ENCODE data around the gene OR51E1. TPM values are rescaled to one million over a fixed set of nuclear protein-coding genes. Genes with fewer than 3 reads are reported as not detected.

Gene OR51E1
- total RNA-seq, 1 experiment from 2014 or later = not detected

GRCh38 chr11:4642043-4642442 lies 1.7 kb upstream of the OR51E1 start:
- POLR2A ChIA-PET (ENCODE audit: unreplicated experiment) = no interaction called here

GRCh38 chr11:4643076-4643475 lies 706 bp upstream of the OR51E1 start:
- Histone ChIP-seq H3K79me2 (ENCODE audit: low read depth) (no peaks in the 10 kb centered on the region), H4K20me1 (ENCODE audit: insufficient read depth) (no peaks in the 10 kb centered on the region), H2AFZ (no peak overlapping the region), H3K36me3 (ENCODE audit: low read depth) (no peaks in the 10 kb centered on the region), H3F3A (ENCODE audit: insufficient read depth, low read depth) (no peaks in the 10 kb centered on the region), H3K9me2 (ENCODE audit: insufficient read depth) (no peaks in the 10 kb centered on the region), H3K27ac (no peak overlapping the region), H3K4me2 (no peak overlapping the region), H3K4me3 (no peak overlapping the region), H3K4me1 (replicated peaks; ENCODE audit: insufficient read depth) (no peaks in the 10 kb centered on the region), H3K9me3 (ENCODE audit: insufficient read depth, low read depth) (no peaks in the 10 kb centered on the region), H3K27me3 (ENCODE audit: insufficient read depth, low read depth) (peaks cover 14% of the 10 kb centered on the region)
- no peak for DNase-seq
- BruUV-seq (replicated peaks) = no TSS peak
- ChIA-PET CTCF (no interaction called here), POLR2A (ENCODE audit: unreplicated experiment) (no interaction called here)
- intact Hi-C loops (cut with micrococcal nuclease; ENCODE audit: unreplicated experiment) = no loop called here
- TF ChIP-seq EZH2 (IDR thresholded peaks at IDR 0.05; ENCODE audit: low read depth) = no peak
- TF ChIP-seq CTCF (conservative IDR thresholded peaks at IDR 0.05) = no peak

More at GRCh38 chr11:4642043-4642442, 1.7 kb upstream of the OR51E1 start:
- Histone ChIP-seq H3K9me3 (ENCODE audit: insufficient read depth, low read depth) (no peaks in the 10 kb centered on the region), H3F3A (ENCODE audit: insufficient read depth, low read depth) (no peaks in the 10 kb centered on the region), H3K4me3 (no peak overlapping the region), H3K27me3 (ENCODE audit: insufficient read depth, low read depth) (peaks cover 11% of the 10 kb centered on the region; the same call in 1 of the 2 replicates), H2AFZ (no peak overlapping the region), H3K9me2 (ENCODE audit: insufficient read depth) (no peaks in the 10 kb centered on the region), H3K27ac (no peak overlapping the region), H4K20me1 (ENCODE audit: insufficient read depth) (no peaks in the 10 kb centered on the region), H3K36me3 (ENCODE audit: low read depth) (no peaks in the 10 kb centered on the region), H3K4me2 (no peak overlapping the region), H3K79me2 (ENCODE audit: low read depth) (no peaks in the 10 kb centered on the region), H3K4me1 (replicated peaks; ENCODE audit: insufficient read depth) (no peaks in the 10 kb centered on the region)
- no peak for TF ChIP-seq EZH2 (IDR thresholded peaks at IDR 0.05; ENCODE audit: low read depth)
- TF ChIP-seq CTCF (conservative IDR thresholded peaks at IDR 0.05) = no peak
- intact Hi-C loops (cut with micrococcal nuclease; ENCODE audit: unreplicated experiment) = no loop called here
- CTCF ChIA-PET = no interaction called here
- BruUV-seq (replicated peaks) = no TSS peak
- DNase-seq = no peak

- Histone ChIP-seq H3K4me1 (replicated peaks; ENCODE audit: insufficient read depth) (no peaks in the 10 kb centered on the region), H3K36me3 (ENCODE audit: low read depth) (no peaks in the 10 kb centered on the region), H3K4me2 (no peak overlapping the region), H4K20me1 (ENCODE audit: insufficient read depth) (no peaks in the 10 kb centered on the region), H3K9me2 (ENCODE audit: insufficient read depth) (no peaks in the 10 kb centered on the region), H3F3A (ENCODE audit: insufficient read depth, low read depth) (no peaks in the 10 kb centered on the region), H3K27ac (no peak overlapping the region), H2AFZ (no peak overlapping the region), H3K79me2 (ENCODE audit: low read depth) (no peaks in the 10 kb centered on the region), H3K9me3 (ENCODE audit: insufficient read depth, low read depth) (no peaks in the 10 kb centered on the region), H3K4me3 (no peak overlapping the region), H3K27me3 (ENCODE audit: insufficient read depth, low read depth) (peaks cover 15% of the 10 kb centered on the region)
- no peak for TF ChIP-seq CTCF (conservative IDR thresholded peaks at IDR 0.05)
- TF ChIP-seq EZH2 (IDR thresholded peaks at IDR 0.05; ENCODE audit: low read depth) = no peak
- ChIA-PET CTCF (no interaction called here), POLR2A (ENCODE audit: unreplicated experiment) (no interaction called here)
- no peak for DNase-seq
- intact Hi-C loops (cut with micrococcal nuclease; ENCODE audit: unreplicated experiment) = no loop called here
- BruUV-seq (replicated peaks) = no TSS peak
Measured at GRCh38 chr11:4644233-4644632, 451 bp downstream of the OR51E1 start.
